Epithelial cell of esophagus (primary cell): Measurements from ENCODE around the gene REEP6.

Source experiments
- DNase-seq: peaks from one replicate; pipeline ENCODE4 v3.0.0; 2010; ENCODE audit warnings: low read depth
- H3K4me3 ChIP-seq: 2 replicates; pipeline ENCODE4 v1.5.1; 2011; ENCODE audit warnings: mild to moderate bottlenecking, low read length, control low read depth
- TF ChIP-seq, protein P1 (sequence below): IDR thresholded peaks from 2 replicates; pipeline ENCODE4 v1.5.1; 2011; ENCODE audit warnings: low read depth, mild to moderate bottlenecking, low read length, control low read depth, inconsistent platforms; ENCODE audit not compliant: insufficient read depth; ENCODE audit errors: missing control alignments

Gene REEP6

GRCh38 chr19:1488282-1488601, 2.7 kb upstream of the REEP6 start:
- TF ChIP-seq, protein P1, sequence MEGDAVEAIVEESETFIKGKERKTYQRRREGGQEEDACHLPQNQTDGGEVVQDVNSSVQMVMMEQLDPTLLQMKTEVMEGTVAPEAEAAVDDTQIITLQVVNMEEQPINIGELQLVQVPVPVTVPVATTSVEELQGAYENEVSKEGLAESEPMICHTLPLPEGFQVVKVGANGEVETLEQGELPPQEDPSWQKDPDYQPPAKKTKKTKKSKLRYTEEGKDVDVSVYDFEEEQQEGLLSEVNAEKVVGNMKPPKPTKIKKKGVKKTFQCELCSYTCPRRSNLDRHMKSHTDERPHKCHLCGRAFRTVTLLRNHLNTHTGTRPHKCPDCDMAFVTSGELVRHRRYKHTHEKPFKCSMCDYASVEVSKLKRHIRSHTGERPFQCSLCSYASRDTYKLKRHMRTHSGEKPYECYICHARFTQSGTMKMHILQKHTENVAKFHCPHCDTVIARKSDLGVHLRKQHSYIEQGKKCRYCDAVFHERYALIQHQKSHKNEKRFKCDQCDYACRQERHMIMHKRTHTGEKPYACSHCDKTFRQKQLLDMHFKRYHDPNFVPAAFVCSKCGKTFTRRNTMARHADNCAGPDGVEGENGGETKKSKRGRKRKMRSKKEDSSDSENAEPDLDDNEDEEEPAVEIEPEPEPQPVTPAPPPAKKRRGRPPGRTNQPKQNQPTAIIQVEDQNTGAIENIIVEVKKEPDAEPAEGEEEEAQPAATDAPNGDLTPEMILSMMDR, result no peak
- H3K4me3 ChIP-seq, result no peak overlapping the region
- DNase-seq, result no peak

GRCh38 chr19:1489463-1490310, 1.3 kb upstream of the REEP6 start:
- TF ChIP-seq, protein P1, result no peak

GRCh38 chr19:1490311-1491113, 469 bp upstream of the REEP6 start, which contains the start of gene PCSK4:
Gene PCSK4, minus strand, starts transcription at chr19:1490350. Its CDS starts 4 bp downstream, at chr19:1490346.
- TF ChIP-seq, protein P1, result no peak
- peak; percentile 99 for DNase-seq
- peak within 1 kb of the TSS; percentile 67 for H3K4me3 ChIP-seq

More at GRCh38 chr19:1489463-1490310, 1.3 kb upstream of the REEP6 start:
- peak overlapping the region; percentile 67 for H3K4me3 ChIP-seq
- DNase-seq, result no peak

- no peak for DNase-seq
- TF ChIP-seq, protein P1, result no peak
- H3K4me3 ChIP-seq, result peak overlapping the region; percentile 55
These were observed 829 bp downstream of the REEP6 start for GRCh38 chr19:1491849-1492170.

DNA sequence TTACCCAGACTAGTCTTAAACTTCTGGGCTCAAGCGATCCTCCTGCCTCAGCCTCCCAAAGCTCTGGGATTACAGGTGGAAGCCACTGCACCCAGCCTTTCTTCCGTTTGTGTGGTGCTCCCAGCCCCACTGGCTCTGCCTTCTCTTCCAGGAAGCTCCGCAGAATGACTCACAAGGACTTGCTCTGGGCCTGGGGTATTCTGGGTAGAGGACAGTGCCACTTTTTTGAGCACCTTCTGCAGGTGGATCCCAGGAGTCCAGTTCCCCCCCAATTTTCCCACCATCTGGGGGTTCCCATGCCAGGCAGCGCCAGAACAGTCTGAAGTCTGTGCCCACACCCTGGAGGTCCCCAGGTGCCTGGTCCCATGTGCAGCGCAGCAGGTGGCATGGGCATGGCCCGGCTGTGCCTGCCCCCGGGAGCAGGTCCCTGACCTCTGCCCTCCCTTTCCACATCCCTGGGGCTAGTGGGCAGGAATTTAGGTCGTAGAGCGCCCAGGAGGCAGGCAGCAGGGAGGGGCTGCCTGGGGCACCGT, 1.6 kb downstream of the REEP6 start:
- TF ChIP-seq, protein P1, result no peak
- DNase-seq, result peak; percentile 66
- no peak overlapping the region for H3K4me3 ChIP-seq

- TF ChIP-seq, protein P1, result no peak
- no peak for DNase-seq
- H3K4me3 ChIP-seq, result no peak overlapping the region
These were observed 3.3 kb downstream of the REEP6 start for GRCh38 chr19:1494115-1494815.
